Esophagus muscularis mucosa (tissue), 4 donors: Measurements from ENCODE around the gene TUBA3E.
"Not testable (repeated sequence)": the region's sequence is repeated elsewhere in the genome, so short reads cannot be mapped to it uniquely, and the experiment has no call there.

Experiments used
- CTCF ChIP-seq, 3 experiments: fragments of 200-600 bp in 2 of 3; fragments of 450-650 bp in 1 of 3; sonication (generic) in 2 of 3; IDR thresholded peaks; one replicate each; pipeline ENCODE4 v1.5.1; 2017 to 2019; ENCODE audit warnings: antibody characterized with exemption in 3 of 3, mild to moderate bottlenecking in 2 of 3, moderate library complexity in 1 of 3
- EP300 ChIP-seq: sonication (generic); formaldehyde crosslinking; IDR thresholded peaks from one replicate; pipeline ENCODE4 v1.6.1; 2017; ENCODE audit warnings: antibody characterized with exemption
- POLR2A ChIP-seq: fragments of 450-650 bp; IDR thresholded peaks from one replicate; pipeline ENCODE4 v1.6.1; 2017; ENCODE audit warnings: antibody characterized with exemption, moderate library complexity, mild to moderate bottlenecking, low read depth
- POLR2AphosphoS5 ChIP-seq, 2 donors: sonication (generic); formaldehyde crosslinking; IDR thresholded peaks; one replicate each; pipeline ENCODE4 v1.6.1; 2017; ENCODE audit warnings: antibody characterized with exemption in 2 of 2

- TF ChIP-seq POLR2A; CTCF (IDR thresholded peaks at IDR 0.05); POLR2AphosphoS5 (IDR thresholded peaks at IDR 0.05); EP300: not testable (repeated sequence)
Observed at GRCh38 chr2:130219147-130219546, 20.9 kb upstream of the TUBA3E start.
